Ovary (tissue), 3 donors: ENCODE results near the gene SOSTDC1.

Source experiments
- EP300 ChIP-seq: sonication (generic); formaldehyde crosslinking; IDR thresholded peaks from one replicate; pipeline ENCODE4 v1.6.1; 2017; ENCODE audit warnings: antibody characterized with exemption
- POLR2A ChIP-seq: fragments of 450-650 bp; IDR thresholded peaks from one replicate; pipeline ENCODE4 v1.6.1; 2017; ENCODE audit warnings: antibody characterized with exemption, mild to moderate bottlenecking, moderate library complexity
- TF ChIP-seq, protein P1 (sequence below), 3 donors: fragments of 450-650 bp in 2 of 3; fragments of 200-600 bp in 1 of 3; IDR thresholded peaks; one replicate each; pipeline versions ENCODE4 v1.5.1 to v1.8.0; 2016 to 2022; ENCODE audit warnings: antibody characterized with exemption in 3 of 3, mild to moderate bottlenecking in 1 of 3
- donor health status: DM: no; HTN: no; CAD: no.

DNA sequence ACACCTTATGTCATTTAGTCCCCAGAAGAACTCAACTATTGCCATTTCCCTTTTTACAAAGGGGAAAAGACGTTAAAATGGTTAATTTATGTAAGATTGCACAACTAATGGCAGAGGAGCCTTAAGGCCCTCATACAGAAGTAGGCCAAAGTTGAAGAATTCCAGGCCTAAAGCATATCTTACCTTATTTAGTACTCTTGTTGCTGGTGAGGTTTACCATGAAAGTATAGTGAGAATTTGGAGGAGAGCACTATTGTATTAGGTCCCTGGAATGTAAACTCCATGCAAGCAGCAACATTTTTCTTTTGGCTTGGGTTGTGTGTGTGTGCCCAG is 43.5 kb downstream of the SOSTDC1 start:
- TF ChIP-seq POLR2A (no peak), EP300 (no peak)
- TF ChIP-seq, protein P1, sequence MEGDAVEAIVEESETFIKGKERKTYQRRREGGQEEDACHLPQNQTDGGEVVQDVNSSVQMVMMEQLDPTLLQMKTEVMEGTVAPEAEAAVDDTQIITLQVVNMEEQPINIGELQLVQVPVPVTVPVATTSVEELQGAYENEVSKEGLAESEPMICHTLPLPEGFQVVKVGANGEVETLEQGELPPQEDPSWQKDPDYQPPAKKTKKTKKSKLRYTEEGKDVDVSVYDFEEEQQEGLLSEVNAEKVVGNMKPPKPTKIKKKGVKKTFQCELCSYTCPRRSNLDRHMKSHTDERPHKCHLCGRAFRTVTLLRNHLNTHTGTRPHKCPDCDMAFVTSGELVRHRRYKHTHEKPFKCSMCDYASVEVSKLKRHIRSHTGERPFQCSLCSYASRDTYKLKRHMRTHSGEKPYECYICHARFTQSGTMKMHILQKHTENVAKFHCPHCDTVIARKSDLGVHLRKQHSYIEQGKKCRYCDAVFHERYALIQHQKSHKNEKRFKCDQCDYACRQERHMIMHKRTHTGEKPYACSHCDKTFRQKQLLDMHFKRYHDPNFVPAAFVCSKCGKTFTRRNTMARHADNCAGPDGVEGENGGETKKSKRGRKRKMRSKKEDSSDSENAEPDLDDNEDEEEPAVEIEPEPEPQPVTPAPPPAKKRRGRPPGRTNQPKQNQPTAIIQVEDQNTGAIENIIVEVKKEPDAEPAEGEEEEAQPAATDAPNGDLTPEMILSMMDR (IDR thresholded peaks at IDR 0.05) = no peak
